Activated CD8-positive, alpha-beta memory T cell treated with anti-CD3 and anti-CD28 coated beads for 36 hours (primary cell): Measurements from ENCODE around the gene PRSS57. TPM values are rescaled to one million over a fixed set of nuclear protein-coding genes. Genes with fewer than 3 reads are reported as not detected.
"Not testable (repeated sequence)": the region's sequence is repeated elsewhere in the genome, so short reads cannot be mapped to it uniquely, and the experiment has no call there.

ENCODE experiments used
- CTCF ChIA-PET: fragments of 350-600 bp; sonication (Branson Sonifier 250); formaldehyde crosslinking; loops from one replicate; lab custom pipeline; 2021; ENCODE audit warnings: antibody characterized with exemption; lab: Charles Lee
- POLR2A ChIA-PET: fragments of 350-600 bp; sonication (Branson Sonifier 250); formaldehyde crosslinking; loops from one replicate; lab custom pipeline; 2021; ENCODE audit warnings: antibody characterized with exemption; lab: Charles Lee
- total RNA-seq, 2 experiments: library from RNA; stranded (reverse); gene quantifications; one replicate each; pipeline ENCODE4 v1.2.3, GENCODE V29; 2021

Gene PRSS57
- total RNA-seq, 2 experiments from 2014 or later = not detected

DNA sequence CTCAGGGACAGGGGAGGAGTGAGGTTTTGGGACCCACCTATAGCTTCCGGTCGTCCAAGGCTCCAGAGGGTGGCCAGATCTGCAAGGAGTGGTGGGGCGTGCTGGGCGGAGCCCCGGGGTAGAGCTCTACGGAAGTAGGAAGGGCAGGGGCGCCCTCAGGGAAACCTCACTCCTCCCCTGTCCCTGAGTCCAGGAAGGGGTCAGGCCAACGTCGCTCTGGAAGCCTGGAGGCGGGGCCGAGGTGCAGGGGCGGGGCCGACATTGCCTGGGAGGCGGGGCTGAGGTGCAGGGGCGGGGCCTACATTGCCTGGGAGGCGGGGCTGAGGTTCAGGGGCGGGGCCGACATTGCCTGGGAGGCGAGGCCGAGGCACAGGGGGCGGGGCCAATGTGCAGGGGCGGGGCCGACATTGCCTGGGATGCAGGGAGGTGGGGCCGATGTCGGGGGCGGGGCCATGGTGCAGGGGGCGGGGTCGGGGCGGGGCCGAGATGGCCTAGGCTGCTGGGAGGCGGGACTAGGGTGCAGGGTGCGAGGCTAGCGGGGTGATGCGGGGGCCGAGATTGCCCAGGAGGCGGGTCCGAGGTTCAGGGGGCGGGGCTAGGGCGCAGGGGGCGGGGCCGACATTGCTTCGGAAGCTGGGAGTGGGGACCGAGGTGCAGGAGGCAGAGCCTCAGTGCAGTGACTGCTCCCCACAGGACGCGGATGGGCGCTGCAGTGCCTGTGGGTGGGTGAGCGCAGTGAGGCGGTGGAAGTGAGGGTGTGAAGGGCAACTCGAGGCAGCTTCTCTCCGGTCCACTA, 8.6 kb upstream of the PRSS57 start:
- CTCF ChIA-PET = interaction anchor here (0.5 to 3.1 kb wide), 3 partner anchors 24 to 66 kb away, joined by 3 to 7 read pairs (median 3); no protein-coding TSS in a partner anchor

DNA sequence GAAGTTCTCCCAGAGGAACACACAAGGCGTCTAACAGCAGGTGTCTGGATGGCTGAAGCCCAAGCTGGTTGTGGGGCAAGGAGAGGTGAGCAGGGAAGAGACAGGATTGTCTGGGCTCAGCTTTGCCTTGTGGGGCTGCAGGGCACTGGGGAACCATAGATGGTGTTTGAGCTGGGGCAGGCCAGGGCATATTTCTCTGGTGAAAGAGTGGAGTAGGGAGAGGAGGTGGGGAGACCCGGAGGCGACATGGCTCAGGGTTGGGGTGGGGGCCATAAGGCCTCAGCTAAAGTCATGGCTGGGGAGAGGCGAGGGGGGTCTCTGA, 8.0 kb upstream of the PRSS57 start:
- ChIA-PET POLR2A (interaction anchor here (0.6 kb wide), 1 partner anchor 20 kb away, joined by 4 read pairs; no protein-coding TSS in a partner anchor), CTCF (interaction anchor here (1.2 to 3.1 kb wide), 2 partner anchors 23 to 31 kb away, joined by 3 to 7 read pairs; no protein-coding TSS in a partner anchor)

More for the DNA sequence above, 8.6 kb upstream of the PRSS57 start:
- POLR2A ChIA-PET = interaction anchor here (0.5 kb wide), 1 partner anchor 63 kb away, joined by 4 read pairs; no protein-coding TSS in a partner anchor

DNA sequence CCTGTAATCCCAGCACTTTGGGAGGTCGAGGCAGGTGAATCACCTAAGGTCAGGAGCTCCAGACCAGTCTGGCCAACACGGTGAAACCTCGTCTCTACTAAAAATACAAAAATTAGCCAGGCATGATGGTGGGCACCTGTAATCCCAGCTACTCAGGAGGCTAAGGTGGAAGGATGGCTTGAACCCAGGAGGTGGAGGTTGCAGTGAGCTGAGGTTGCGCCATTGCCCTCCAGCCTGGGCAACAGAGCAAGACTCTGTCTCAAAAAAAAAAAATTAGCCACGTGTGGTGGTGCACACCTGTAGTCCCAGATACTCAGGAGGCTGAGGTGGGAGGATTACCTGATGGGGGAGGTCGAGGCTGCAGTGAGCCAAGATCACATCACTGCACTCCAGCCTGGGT, 7.6 kb upstream of the PRSS57 start:
- ChIA-PET CTCF (interaction anchor here (1.2 to 3.1 kb wide), 2 partner anchors 23 to 31 kb away, joined by 3 to 7 read pairs; no protein-coding TSS in a partner anchor), POLR2A (interaction anchor here (0.6 kb wide), 1 partner anchor 19 kb away, joined by 4 read pairs; no protein-coding TSS in a partner anchor)

DNA sequence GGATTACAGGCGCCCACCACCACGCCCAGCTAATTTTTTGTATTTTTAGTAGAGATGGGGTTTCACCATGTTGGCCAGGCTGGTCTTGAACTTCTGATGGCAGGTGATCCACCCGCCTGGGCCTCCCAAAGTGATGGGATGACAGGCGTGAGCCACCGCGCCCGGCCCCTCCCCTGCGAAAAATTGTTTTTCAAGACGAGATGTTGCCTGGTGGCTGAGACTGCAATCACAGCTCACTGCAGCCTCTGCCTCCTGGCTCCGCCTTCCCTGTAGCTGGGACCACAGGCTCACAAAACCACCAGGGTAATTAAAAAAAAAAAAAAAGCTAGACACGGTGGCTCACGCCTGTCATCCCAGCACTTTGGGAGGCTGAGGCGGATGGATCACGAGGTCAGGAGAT, 4.6 kb upstream of the PRSS57 start:
- POLR2A ChIA-PET = not testable (repeated sequence)
- CTCF ChIA-PET = interaction anchor here (1.1 to 1.3 kb wide), 2 partner anchors 19 to 34 kb away, joined by 5 to 6 read pairs; no protein-coding TSS in a partner anchor

DNA sequence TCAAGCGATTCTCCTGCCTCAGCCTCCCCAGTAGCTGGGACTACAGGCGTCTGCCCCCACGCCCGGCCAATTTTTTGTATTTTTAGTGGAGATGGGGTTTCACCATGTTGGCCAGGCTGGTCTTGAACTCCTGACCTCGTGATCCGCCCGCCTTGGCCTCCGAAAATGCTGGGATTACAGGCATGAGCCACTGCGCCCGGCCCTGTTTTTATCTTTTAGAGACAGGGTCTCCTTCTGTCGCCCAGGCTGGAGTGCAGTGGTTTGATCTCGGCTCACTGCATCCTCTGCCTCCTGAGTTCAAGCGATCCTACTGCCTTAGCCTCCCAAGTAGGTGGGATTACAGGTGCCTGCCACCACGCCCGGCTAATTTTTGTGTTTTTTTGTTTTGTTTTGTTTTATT, 3.3 kb upstream of the PRSS57 start:
- POLR2A ChIA-PET = not testable (repeated sequence)
- CTCF ChIA-PET = interaction anchor here (1.3 kb wide), 2 partner anchors 9 to 35 kb away, joined by 6 read pairs; no protein-coding TSS in a partner anchor

- POLR2A ChIA-PET = no interaction called here
- CTCF ChIA-PET = interaction anchor here (0.8 to 1.4 kb wide), 2 partner anchors 16 to 39 kb away, joined by 3 read pairs; no protein-coding TSS in a partner anchor
Measured at GRCh38 chr19:694481-695351, 536 bp downstream of the PRSS57 start.

DNA sequence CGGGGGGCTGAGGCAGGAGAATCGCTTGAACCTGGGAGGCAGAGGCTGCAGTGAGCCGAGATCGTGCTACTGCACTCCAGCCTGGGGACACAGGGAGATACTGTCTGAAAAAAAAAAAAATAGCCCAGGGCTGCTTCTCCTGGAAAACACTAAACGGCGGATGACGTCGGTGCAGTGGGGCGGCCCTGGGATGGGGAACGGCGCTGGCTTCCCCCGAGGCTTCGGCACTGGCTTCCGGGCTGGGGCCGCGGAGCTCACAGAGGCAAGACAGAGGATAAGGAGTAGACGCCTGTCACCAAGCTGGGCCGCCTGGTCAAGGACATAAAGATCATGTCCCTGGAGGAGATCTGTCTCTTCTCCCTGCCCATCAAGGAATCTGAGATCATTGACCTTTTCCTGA, 5.0 kb downstream of the PRSS57 start:
- ChIA-PET CTCF (no interaction called here), POLR2A (no interaction called here)

DNA sequence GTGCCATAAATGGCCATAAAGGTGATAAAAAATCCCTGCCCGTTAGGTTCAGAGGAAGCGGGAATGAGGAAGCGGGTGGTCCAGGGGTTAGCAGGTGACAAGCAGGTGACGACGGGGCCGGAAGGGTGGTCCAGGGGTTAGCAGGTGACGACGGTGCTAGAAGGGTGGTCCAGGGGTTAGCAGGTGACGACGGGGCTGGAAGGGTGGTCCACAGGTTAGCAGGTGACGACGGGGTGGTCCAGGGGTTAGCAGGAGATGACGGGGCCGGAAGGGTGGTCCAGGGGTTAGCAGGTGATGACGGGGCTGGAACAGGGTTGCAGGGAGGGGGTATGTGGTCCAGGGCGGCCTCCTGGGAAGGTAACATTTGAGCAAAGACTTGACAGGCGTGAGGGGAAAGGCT, 6.3 kb downstream of the PRSS57 start:
- CTCF ChIA-PET = interaction anchor here (0.6 kb wide), 1 partner anchor 183 kb away, joined by 4 read pairs; no protein-coding TSS in a partner anchor

DNA sequence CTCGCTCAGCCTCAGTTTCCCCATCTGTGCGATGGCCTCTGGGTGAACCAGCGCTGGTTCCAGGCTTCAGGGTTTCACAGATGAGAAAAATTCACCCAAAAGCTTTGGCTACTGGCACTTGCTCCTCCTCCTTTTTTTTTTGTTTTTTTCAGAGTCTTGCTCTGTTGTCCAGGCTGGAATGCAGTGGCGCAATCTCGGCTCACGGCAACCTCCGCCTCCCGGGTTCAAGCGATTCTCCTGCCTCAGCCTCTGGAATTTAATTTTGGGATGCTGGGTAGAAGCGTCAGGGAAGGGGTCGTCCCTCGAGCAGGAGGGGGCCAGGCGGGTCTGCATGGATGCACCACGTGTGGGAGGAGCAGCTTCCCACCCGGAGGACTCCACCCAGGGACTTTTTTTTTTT, 7.0 kb downstream of the PRSS57 start:
- ChIA-PET CTCF (interaction anchor here (0.6 kb wide), 1 partner anchor 184 kb away, joined by 4 read pairs; no protein-coding TSS in a partner anchor), POLR2A (no interaction called here)

More for the DNA sequence above, 6.3 kb downstream of the PRSS57 start:
- POLR2A ChIA-PET = no interaction called here

DNA sequence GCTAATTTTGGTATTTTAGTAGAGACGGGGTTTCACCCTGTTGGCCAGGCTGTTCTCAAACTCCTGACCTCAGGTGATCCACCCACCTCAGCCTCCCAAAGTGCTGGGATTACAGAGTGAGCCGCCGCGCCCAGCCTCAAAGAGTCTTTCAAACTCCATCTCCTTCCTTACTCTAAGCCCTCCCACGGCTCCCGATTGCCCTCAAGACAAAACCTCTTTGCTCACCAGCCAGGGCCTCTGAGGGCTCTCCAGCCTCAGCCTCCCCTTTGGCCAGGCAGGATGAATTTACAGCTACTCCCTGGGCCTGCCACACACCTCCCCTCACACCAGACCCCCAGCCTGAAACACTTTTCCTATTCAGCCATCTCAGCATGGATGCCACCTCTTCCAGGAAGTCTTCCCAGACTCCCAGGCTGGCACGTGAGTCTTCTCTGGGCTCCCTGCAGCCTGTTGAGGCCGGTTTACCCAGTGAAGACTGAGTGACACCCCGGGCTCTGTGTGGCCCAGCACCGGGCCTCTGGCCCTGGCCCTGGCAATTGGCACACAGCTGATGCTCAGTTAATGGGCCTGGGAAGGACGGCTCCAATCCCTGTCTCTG, 7.6 kb downstream of the PRSS57 start:
- ChIA-PET POLR2A (no interaction called here), CTCF (no interaction called here)

GRCh38 chr19:686589-687297, 8.5 kb downstream of the PRSS57 start:
- POLR2A ChIA-PET = no interaction called here
- CTCF ChIA-PET = interaction anchor here (1.0 kb wide), 1 partner anchor 47 kb away, joined by 3 read pairs; no protein-coding TSS in a partner anchor

DNA sequence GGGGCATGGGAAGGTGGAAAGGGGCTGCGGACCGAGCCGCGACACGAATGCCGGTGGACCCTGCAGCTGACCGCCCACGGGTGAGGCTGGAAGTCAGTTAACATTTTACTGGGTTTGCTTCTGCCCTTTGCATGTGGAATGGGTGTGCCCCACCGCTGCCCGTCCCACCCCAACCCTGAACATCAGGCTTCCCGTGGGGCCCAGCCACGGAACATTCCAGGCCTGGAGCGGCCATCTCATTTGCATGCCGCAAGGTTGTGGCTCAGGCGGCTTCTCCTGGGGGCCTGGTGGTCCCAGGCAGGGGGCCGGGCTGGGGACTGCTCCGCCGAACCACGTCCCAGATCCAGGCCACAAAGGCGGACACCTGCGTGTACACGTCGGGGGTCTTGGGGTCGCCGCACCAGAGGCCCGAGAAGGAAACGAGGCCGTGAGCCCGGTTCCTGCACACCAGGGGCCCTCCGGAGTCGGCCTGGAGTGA, 9.8 kb downstream of the PRSS57 start:
- ChIA-PET CTCF (interaction anchor here (1.2 kb wide), 1 partner anchor 49 kb away, joined by 3 read pairs; no protein-coding TSS in a partner anchor), POLR2A (no interaction called here)

DNA sequence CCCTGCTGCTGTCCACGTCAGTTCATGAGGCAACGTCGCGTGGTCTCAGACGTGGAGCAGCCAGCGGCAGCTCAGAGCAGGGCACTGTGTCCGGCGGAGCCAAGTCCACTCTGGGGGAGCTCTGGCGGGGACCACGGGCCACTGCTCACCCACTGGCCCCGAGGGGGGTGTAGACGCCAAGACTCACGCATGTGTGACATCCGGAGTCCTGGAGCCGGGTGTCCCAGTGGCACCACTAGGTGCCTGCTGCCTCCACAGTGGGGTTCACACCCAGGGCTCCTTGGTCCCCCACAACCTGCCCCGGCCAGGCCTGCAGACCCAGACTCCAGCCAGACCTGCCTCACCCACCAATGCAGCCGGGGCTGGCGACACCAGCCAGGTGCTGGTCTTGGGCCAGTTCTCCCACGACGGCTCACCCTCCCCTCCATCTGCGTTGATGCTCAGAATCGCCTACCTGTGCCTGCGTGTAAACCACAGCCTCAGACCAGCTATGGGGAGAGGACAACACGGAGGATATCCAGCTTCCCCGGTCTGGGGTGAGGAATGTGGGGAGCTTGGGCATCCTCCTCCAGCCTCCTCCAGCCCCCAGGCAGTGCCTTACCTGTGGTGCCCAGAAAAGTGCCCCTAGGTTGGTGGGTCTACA, 12.5 kb downstream of the PRSS57 start:
- CTCF ChIA-PET = no interaction called here
- POLR2A ChIA-PET = interaction anchor here (0.7 kb wide), 1 partner anchor 20 kb away, joined by 4 read pairs; no protein-coding TSS in a partner anchor

GRCh38 chr19:681029-682019, 13.9 kb downstream of the PRSS57 start:
- POLR2A ChIA-PET = interaction anchor here (0.6 to 2.7 kb wide), 2 partner anchors 18 to 201 kb away, joined by 6 to 17 read pairs; partner anchors contain the start of gene RNF126

GRCh38 chr19:680287-681028, 14.8 kb downstream of the PRSS57 start:
- ChIA-PET CTCF (interaction anchor here (0.6 to 2.0 kb wide), 8 partner anchors 10 to 89 kb away, joined by 3 to 9 read pairs (median 4); no protein-coding TSS in a partner anchor), POLR2A (interaction anchor here (0.6 to 2.7 kb wide), 3 partner anchors 17 to 200 kb away, joined by 3 to 17 read pairs (median 6); partner anchors contain the start of gene RNF126)

More at GRCh38 chr19:681029-682019, 13.9 kb downstream of the PRSS57 start:
- CTCF ChIA-PET = interaction anchor here (0.6 to 2.0 kb wide), 4 partner anchors 18 to 72 kb away, joined by 3 to 9 read pairs (median 4); no protein-coding TSS in a partner anchor
